Forelimb muscle (tissue), 1 donor: ENCODE measurements around the gene MEGF11. TPM values are rescaled to one million over a fixed set of nuclear protein-coding genes. Genes with fewer than 3 reads are reported as not detected.

Experiments
- DNase-seq: peaks from one replicate; pipeline ENCODE4 v3.0.0-alpha.2; 2013; ENCODE audit warnings: low read depth
- polyA plus RNA-seq: library from polyadenylated mRNA; unstranded; fragments of 120-200 nt; gene quantifications from one replicate; pipeline ENCODE4 v1.2.1, GENCODE V29; 2013; ENCODE audit not compliant: insufficient read length

MEGF11 gene
- polyA plus RNA-seq, 1 donor = 0.28 TPM

DNA sequence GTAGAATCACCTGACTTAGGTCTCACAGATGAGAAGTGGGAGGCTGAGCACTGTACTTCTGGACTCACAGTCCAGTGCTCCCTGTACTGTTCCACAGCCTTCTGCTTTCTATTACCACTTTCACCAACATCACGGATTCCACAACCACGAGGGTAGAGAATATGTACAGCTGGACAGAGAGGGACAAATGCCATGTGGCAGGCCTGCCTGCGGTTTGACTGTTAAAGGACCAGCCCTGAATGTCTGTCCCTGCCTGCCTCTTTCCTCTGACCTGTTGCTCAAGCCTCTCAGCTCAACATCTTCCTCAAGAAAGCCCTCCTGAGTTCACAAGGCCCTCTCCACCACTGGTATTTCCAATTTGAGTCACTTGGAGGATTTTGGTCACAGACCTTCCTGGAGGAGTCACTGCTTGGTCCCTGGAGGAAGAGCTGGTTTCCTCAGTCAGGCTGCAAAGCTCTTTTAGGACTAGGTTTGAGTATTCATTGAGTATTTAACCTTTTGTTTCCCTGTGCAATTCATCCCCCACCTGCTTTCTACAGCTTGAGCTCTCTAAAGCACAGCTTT, 335.1 kb downstream of the MEGF11 start:
- DNase-seq = no peak

DNA sequence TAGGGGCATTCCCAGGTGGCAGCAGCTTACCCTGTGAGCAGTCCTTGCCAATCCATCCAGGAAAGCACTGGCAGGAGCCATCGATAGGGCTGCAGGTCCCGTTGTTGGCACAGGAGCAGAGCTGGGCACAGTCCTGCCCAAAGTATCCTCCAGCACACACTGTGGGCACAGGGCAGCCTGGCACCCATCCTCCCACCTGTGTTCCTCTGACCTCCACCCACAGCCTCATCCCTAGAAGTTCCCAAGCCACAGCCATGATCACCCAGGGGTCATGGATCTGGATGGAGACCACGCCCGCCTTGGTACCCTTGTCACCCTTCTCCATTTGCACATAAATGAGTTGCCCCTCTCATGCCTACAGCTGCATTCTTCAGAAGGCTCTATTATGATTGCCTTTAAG, 335.6 kb downstream of the MEGF11 start:
- DNase-seq = no peak

DNA sequence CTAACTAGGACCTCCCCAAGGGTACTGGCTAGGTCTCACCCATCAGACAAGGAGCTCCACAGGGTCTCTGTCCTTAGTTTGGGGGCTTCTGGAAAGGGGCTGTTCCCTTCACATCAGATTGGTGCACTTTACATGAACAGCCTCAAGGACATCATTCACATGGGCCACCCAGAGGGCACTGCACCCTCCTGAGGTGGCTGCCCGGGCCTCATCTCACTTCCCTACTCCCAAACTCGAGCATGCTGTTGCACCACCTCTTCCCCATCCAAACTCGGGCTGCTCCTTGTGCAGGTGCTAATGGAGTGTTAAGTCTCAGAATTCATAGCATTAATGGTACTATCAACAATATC, 336.2 kb downstream of the MEGF11 start:
- no peak for DNase-seq

DNA sequence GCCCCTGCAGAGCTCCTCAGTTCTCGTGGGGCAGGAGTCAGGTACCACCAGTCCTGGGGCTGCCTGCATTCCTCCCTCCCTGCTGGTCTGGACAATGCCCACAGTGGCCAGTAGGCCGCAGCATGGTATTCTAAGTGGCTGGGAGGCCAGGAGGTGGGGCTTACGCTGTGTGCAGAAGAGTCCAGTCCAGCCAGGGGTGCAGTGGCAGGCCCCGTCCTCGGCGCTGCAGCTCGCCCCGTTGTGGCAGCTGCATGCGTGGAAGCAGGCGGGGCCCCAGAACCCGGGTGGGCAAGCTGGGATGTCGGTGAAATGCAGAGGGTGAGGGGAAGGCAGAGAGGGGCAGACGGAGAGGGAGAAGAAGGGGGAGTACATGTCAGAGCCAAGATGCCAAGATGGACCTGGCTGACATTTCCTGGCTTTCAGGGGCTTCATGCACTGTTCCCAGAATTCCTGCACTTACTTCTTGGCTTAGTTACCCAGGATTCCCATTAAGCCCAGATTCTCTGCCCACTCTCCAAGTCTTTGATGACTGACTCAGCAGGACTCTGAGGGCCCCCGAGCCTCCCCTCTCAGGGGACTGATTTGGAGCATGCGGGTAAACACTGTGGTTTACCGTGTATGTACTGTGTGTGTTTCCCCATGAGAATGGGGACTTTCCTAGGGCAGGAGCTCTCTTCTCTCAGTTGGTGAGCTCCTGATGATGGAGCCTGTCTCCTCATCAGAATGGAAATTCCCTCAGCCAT, 336.7 kb downstream of the MEGF11 start:
- DNase-seq = no peak

DNA sequence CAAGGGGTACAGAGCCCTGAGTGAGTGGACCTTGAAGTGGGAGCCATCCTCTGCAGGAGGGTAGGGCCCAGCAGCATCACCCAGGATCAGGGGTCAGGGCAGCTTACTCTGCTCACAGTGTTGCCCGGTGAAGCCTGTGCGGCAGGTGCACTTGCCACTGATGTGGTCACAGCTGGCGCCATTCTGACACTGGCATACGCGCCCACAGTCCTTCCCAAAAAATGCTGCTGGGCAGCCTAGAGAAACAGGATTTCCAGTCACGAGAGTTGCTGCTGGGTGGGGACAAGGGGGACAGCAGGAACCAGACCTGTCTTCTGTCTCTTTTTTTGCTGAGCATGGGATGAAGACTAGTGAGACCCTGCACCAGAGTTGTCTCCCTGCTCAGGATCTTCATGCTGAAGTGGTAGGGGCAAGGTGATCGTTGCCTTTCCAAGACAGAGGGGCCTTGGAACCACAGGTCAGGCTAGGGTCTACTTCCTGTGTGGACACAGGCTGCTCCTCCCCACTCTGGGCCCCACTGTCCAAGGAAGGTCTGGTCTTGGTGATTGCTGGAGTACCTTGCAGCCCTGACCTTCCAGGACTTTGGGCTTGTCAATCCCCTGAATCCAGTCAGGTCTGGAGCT, 337.4 kb downstream of the MEGF11 start:
- DNase-seq = no peak

DNA sequence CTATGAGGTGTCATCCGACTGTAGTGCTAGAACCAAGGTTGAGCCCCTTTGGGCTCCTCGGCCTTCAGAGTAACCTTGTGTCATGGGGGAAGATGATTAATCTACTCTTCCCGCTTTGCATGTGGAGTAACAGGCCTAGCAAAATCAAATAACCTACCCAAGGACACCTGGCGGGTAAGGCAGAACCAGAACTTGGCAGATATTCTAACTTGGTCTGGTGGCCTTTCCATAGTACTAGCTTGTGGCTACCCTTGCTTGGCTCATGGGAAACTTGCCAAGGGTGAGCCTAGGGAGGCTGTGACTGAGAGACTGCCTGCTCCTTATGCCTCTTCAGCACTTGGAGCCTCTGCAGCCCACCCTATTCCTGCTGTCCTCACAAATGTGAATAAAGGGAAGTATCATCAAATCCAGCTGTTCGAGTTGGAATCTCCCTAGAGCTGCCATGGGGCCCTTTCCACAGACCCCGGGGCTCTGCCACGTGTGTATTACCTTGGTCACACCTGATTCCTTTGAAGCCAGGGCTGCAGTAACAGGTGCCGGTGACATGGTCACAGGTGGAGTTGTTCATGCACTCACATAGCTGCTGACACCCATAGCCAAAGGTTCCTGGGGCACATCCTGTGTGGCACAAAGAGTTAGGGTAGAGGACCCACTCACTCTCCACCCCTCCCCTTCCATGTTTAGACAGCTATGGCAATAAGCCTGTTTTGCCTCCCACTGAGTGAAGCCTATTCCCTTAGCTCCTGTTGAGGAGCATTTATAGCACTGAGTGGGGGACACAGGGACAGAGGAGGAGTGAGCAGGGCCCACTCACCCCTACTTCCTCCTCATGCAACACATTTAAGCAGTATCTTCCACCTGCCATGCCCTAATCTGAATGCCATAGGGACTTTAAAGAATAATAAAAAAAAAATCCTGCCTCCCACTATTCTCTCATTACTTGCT, 338.3 kb downstream of the MEGF11 start:
- no peak for DNase-seq

DNA sequence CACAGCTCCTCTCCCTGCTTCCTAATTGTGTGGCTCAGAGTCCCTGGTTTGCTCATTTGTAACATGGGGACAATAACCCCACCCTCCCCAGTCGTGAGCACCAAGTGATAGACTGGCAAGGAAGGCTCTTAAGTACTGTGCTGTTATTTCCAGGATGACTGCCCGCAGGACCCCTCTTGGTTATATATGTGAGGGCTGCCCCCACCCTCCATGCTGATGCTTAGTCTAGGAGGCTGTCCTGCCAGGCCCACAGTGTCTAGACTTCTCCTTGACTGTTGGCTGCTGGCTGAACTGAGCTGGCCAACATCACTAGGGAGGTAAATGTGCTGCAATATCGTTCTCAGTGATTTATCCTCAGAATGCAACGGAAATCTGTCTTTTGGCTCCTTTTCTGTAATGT, 339.2 kb downstream of the MEGF11 start:
- DNase-seq = no peak

DNA sequence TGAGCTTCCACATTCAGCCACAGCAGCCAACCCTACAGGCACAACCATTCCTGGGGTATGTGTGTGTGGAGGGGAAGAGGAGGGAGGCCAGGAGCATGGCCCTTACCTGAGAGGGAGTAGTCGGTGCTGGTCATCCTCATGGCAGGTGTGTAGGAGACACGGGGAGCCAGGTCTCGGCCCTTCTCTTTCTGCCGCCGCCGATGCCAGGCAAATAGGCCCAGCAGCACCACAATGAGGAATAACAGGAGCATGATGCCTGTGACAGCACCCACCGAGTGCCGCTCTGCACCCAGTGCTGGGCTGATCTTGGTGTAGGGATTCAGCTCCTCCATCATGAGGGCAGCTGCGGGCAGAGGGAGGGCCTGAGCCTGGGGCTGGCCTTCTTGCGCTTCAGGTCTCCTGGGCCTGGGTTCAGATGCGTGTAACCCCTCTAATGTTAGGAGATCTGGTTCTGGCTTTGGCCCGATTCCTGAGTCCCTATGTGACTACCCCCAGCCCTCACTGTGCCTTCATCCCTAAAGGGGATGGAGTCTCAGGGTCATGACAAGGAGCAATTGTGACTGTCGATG, 339.8 kb downstream of the MEGF11 start:
- no peak for DNase-seq

DNA sequence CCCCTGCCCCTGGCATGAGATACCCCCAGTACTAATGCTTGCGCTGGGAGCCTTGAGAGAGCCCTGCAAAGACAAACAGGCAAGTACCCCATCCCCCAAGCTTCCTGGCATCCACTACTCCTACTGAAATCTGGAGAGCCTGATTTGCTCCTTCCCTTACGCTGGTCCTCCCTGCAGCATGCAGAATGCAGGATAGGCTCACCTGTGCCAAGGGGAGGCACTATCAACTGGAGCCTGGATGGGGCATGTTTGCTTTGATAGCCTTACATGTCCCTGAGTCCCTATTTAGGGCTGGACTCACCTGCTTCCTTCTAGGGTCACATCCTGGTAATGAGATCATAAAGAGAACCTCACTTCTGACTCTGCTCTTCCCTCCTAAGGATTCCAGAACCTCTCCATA, 341.3 kb downstream of the MEGF11 start:
- no peak for DNase-seq

DNA sequence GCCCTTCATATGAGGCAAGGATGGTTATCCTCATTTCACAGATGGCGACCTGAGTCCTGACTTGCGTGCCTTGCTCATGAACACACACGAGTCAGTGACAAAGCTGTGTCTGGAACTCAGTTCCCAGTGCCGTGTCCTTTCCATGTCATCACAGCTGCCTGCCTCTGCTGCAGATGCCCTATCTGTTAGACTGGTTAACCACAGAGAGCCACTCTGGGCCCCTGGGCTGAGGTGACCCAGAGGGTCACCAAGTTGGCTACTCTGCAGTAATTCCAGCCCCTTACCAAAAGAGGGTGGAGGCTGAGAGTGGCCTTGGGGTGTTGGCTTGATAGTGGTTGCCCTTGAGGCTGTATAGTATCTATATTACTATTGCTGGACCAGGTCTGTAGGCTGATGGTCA, 343.2 kb downstream of the MEGF11 start:
- no peak for DNase-seq

DNA sequence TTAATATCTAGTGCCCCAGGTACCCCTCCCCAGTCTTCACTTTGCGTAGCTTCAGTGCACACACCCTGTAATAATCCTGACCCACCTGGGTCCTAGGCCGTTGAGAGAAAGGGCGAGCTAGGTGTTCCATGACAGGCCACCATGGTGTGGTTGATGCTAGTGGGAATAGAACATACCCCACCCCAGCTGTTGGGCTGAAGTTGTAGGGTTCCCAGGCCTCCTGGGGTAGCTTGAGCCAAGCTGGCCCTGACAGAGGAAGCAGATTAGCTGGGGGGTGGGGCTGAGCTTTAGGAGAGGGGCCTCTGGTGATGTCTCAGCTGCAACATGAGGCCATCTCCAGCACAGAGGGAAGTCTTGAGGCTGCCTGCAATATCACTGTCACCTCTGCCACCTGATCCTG, 343.7 kb downstream of the MEGF11 start:
- DNase-seq = no peak

DNA sequence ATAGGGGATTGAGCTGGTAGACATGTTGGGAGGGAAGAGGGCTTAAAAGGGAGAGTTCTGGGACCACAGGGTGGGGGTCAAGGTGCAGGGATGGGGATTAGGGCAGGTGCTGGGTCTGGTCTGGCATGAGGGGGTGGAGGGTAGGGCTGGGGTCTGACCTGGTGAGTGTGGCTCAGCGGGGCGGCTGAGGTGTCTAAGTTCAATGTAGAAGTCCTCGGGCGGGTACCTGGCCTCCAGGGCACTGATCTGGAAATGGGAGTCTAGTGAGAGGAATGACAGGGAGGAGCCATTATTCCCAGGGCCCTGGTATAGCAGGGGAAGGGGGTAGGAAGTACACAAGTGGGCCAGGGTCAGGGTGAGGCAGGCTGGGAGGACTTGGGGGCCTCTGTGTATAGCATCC, 344.7 kb downstream of the MEGF11 start:
- no peak for DNase-seq

DNA sequence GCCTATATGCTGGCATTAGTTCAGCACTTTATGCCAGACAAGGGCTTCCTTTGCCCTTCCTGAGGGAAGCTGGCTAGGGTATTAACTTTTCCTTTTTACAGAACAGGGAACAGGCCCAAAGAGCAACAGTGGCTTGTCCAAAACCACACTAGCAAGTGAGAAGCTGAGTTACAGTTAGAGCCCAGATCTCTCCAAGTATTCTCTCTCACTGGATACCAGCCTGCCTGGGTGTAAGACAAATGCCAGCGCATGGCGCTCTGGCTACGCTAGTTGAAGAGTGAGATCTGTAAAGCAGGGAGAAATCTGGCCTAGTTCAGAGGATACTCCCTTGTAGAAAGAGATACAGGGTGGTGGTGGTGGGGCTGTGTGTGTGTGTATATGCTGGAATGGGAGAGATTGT, 345.9 kb downstream of the MEGF11 start:
- DNase-seq = no peak

DNA sequence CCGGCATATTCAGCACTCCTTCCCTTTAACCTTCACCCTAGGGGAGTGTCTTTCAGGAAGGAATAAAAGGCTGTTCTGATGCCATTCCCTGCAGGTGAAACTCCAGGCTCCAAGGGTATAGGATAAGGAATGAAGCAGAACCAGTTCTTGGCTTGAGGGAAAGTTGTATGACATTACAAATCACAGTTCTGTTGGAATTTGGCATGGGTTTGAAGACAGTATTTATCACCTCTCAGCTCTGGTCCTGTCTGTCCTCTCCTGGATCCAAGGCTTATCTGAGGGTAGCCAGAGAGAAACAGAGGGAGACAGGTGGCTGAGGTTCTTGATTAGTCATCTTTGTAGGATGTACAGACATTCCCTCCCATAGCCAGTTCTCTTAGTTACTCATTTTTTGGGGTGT, 347.2 kb downstream of the MEGF11 start:
- no peak for DNase-seq

DNA sequence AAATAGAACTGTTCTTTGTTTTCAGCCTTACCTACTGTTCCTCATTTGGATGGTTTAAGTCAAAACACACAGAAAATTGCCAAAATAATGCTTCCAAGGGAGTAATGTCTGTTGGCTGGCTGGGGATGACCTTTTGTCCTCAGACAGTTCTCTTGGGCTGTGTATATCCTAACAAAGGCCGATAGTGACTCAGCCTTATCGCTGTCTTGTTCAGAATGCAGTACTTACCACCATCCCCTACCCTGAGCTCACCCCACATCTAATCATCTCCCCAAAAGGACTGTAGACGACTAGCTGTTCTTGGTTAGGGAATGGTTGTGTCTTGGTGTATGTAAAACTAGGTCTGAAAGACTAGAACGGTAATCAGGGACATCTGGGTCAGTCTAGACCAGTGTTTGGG, 349.2 kb downstream of the MEGF11 start:
- no peak for DNase-seq

DNA sequence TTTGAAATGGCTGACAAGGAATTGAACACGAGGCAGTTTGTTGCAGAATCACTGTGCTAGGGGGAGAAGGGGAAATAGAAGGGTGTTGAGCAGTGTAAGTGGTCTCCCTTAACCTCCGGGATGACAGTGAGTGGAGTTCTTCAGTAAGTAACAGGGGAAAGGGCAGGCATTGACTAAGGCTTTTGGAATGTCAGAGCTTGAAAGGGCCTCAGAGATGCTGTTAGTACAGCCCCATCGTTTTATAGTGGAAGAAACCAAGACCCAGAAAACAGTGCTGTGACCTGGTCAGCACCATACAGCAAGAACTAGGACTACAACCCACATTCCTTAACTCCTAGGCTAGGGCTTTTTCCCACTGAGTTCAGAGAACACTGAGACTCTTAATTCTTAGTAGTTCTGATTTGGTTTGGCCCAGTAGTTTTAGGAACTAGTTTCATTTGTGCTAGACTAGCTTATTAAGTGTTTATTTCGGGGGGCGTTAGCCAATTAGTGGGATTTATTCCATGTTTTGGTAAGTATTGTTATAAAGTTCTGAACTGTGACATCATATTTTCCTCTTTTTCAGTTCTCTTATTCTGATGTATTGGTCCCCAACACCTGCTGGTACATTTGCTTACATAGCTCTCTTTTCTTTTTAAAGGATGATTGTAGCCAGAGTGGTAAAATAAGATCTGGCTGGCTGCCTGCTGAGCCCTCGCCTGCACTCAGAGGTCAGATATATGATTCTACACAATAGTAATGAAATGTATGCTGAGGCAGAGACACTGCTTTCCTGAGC, 350.1 kb downstream of the MEGF11 start:
- no peak for DNase-seq

DNA sequence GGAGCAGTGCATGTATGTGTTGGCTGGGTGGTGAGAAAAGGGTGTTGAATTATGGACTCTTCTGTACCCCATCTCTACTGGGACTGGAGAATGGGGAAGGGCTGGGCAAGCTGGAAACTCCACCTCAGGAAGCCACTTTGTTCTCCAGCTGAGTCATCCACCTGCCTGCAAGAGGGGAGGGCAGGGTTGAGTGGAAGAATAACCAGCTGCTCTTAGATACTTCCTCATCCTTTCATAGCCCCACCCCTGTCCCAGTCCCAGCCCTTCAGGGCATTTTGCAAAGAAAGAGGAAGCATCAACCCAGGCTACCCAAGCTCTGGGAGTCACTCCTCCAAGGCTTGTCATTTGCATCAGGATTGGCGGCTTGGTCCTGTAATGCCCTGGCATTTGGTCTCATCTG, 351.2 kb downstream of the MEGF11 start:
- no peak for DNase-seq

DNA sequence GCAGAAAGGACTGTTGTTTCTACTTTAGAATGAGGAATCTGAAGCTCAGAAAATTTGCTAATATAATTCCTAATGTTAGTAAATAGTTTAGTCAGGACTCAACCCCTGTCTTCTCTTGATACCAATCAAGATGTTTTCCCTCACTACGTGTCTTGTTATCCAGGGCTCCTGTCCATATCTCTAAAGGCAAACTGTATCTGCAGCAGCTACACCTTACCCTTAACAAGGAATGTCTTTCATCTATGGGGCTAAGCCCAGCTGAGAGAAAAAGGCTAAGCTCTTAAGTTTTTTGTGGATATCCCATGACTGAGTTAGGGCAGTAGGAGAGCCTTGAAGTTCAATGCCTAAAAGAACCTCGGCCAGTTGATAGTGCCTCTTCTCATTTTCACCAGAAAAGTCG, 351.7 kb downstream of the MEGF11 start:
- no peak for DNase-seq

DNA sequence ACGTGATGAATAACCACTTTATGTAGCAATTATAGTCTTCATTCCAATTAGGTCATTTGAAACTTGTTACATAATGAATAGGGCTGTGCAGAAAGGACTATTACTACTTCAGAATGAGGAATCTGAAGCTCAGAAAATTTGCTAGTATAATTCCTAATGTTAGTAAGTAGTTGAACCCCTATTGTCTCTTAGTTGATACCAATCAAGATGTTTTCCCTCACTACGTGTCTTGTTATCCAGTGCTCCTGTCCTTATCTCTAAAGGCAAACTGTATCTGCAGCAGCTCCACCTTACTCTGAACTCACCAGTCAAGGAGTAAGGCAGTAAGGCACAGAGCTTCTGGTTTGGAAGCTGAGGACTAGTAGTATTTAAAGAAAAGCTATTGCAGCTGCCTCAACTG, 352.2 kb downstream of the MEGF11 start:
- DNase-seq = no peak

DNA sequence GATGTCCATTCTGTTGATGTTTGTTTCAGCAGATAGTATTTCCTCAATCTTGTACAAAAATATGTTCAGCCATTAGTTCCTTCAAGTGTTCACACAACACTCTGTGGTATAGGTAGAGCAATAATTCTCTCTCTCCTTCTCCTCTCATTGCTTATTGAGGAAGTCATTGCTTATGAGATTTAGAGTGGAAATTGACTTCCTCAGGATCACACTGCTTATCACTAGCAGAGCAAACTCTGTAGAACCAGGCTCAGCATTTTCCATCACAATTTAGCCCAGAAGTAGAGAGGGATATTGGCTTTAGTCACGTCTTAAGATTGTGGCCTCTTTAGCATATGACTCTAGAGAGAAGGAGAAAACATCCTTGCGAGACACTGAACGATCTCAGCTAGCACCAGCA, 353.1 kb downstream of the MEGF11 start:
- no peak for DNase-seq

DNA sequence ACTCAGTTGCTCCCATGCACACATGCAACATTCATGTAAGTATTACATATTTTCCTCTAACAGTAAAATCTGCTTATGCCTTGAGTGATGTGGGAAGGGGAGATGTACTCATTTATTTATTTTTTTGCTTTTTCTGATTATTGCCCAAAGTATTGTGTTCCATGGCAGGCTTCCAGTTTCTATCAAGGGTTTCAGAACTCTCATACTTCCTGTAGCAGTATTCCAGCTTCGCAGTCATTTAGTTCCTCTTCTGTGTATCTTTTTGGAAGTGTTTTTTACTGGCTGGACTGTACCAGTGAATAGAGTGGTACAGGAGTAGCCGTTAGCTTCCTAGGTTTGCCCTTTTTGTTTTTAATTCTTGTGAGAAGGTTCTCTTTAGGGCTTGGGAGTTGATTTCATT, 357.3 kb downstream of the MEGF11 start:
- no peak for DNase-seq
